Esophagus squamous epithelium (tissue), 4 donors: Measurements from ENCODE around the gene TUBGCP2.

Experiments
- CTCF ChIP-seq, 6 experiments: fragments of 450-650 bp in 4 of 6; fragments of 200-600 bp in 2 of 6; sonication (generic) in 2 of 6; IDR thresholded peaks; one replicate each; pipeline ENCODE4 v1.5.1; 2016 to 2019; ENCODE audit warnings: antibody characterized with exemption in 6 of 6, mild to moderate bottlenecking in 4 of 6, moderate library complexity in 4 of 6
- POLR2A ChIP-seq, 4 donors: fragments of 450-650 bp; IDR thresholded peaks; one replicate each; pipeline ENCODE4 v1.6.1; 2017; ENCODE audit warnings: antibody characterized with exemption in 4 of 4, mild to moderate bottlenecking in 4 of 4, moderate library complexity in 3 of 4

GRCh38 chr10:133279326-133280226, 29.1 kb downstream of the TUBGCP2 start:
- TF ChIP-seq CTCF (IDR thresholded peaks at IDR 0.05) (no peak), POLR2A (IDR thresholded peaks at IDR 0.05) (no peak)
